GM23338 (cell line): ENCODE results near the gene KCND2. TPM values are rescaled to one million over a fixed set of nuclear protein-coding genes. Genes with fewer than 3 reads are reported as not detected.
A peak's percentile ranks its signal among the peaks of the same experiment; 100 is the strongest.

ENCODE experiments used
- ATAC-seq: fragments of 200-7000 bp; cut with Tn5 transposase; 3 replicates; pipeline ENCODE4 v1.9.1; 2020
- DNase-seq: peaks from one replicate; pipeline ENCODE4 v3.0.0-alpha.2; 2015; ENCODE audit warnings: low spot score
- H2AFZ ChIP-seq: fragments of 200-600 bp; sonication (generic); 2 replicates; pipeline ENCODE4 v1.8.0; 2016; ENCODE audit warnings: antibody characterized with exemption, mild to moderate bottlenecking, moderate library complexity
- H3F3A ChIP-seq: fragments of 200-600 bp; sonication (generic); replicated peaks from 2 replicates; pipeline ENCODE4 v1.8.0; 2017; ENCODE audit warnings: antibody characterized with exemption, mixed run types, low read depth
- H3K27ac ChIP-seq: fragments of 200-600 bp; sonication (generic); 2 replicates; pipeline ENCODE4 v1.6.1; 2016; ENCODE audit warnings: low read depth
- H3K27me3 ChIP-seq: fragments of 200-600 bp; sonication (generic); 2 replicates; pipeline ENCODE4 v1.8.0; 2016; ENCODE audit warnings: mild to moderate bottlenecking, mixed run types, moderate library complexity; ENCODE audit not compliant: insufficient read depth
- H3K36me3 ChIP-seq: fragments of 200-600 bp; sonication (generic); 2 replicates; pipeline ENCODE4 v1.8.0; 2016; ENCODE audit warnings: mild to moderate bottlenecking; ENCODE audit not compliant: insufficient read depth
- H3K4me1 ChIP-seq: fragments of 200-600 bp; sonication (generic); 2 replicates; pipeline ENCODE4 v1.8.0; 2016; ENCODE audit warnings: mild to moderate bottlenecking, moderate library complexity; ENCODE audit not compliant: insufficient read depth
- H3K4me2 ChIP-seq: fragments of 200-600 bp; sonication (generic); 2 replicates; pipeline ENCODE4 v1.7.1; 2017; ENCODE audit warnings: mixed run types
- H3K4me3 ChIP-seq: fragments of 200-600 bp; sonication (generic); 2 replicates; pipeline ENCODE4 v1.6.1; 2016; ENCODE audit warnings: mixed run types
- H3K79me2 ChIP-seq: fragments of 200-600 bp; sonication (generic); replicated peaks from 2 replicates; pipeline ENCODE4 v1.8.0; 2017; ENCODE audit warnings: mild to moderate bottlenecking; ENCODE audit not compliant: insufficient read depth
- H3K9me2 ChIP-seq: fragments of 200-600 bp; sonication (generic); 2 replicates; pipeline ENCODE4 v1.8.0; 2017; ENCODE audit not compliant: insufficient read depth
- H4K20me1 ChIP-seq: fragments of 200-600 bp; sonication (generic); replicated peaks from 2 replicates; pipeline ENCODE4 v1.8.0; 2017; ENCODE audit warnings: mild to moderate bottlenecking; ENCODE audit not compliant: insufficient read depth
- H3K27ac Mint-ChIP-seq: 2 replicates; pipeline ENCODE4 v1.8.0; 2020; ENCODE audit warnings: inconsistent platforms, mild to moderate bottlenecking, moderate library complexity, mixed read lengths
- H3K27me3 Mint-ChIP-seq: 3 replicates; pipeline ENCODE4 v1.8.0; 2022; ENCODE audit warnings: low read depth, mild to moderate bottlenecking, moderate library complexity, mixed read lengths, inconsistent platforms; ENCODE audit not compliant: insufficient read depth, poor library complexity
- H3K36me3 Mint-ChIP-seq: 3 replicates; pipeline ENCODE4 v1.8.0; 2021; ENCODE audit warnings: low read depth, mild to moderate bottlenecking, inconsistent platforms, moderate library complexity, mixed read lengths
- H3K4me1 Mint-ChIP-seq: 3 replicates; pipeline ENCODE4 v1.8.0; 2020; ENCODE audit warnings: mild to moderate bottlenecking, inconsistent platforms, mixed read lengths
- H3K4me3 Mint-ChIP-seq: 3 replicates; pipeline ENCODE4 v1.8.0; 2021; ENCODE audit warnings: moderate library complexity, mild to moderate bottlenecking, inconsistent platforms, mixed read lengths
- H3K9me3 Mint-ChIP-seq: 3 replicates; pipeline ENCODE4 v1.8.0; 2020; ENCODE audit warnings: moderate library complexity, mild to moderate bottlenecking, inconsistent platforms, mixed read lengths
- CREB1 ChIP-seq: fragments of 250-450 bp; sonication (Bioruptor Pico); IDR thresholded peaks from 2 replicates; pipeline ENCODE4 v1.5.0; 2020; ENCODE audit warnings: low read depth, mild to moderate bottlenecking, moderate library complexity
- EZH2 ChIP-seq: fragments of 200-600 bp; sonication (generic); IDR thresholded peaks from one replicate; pipeline ENCODE4 v1.8.0; 2017; ENCODE audit warnings: antibody characterized with exemption, mild to moderate bottlenecking, low read depth; ENCODE audit not compliant: unreplicated experiment
- EZH2phosphoT487 ChIP-seq: fragments of 200-600 bp; sonication (generic); IDR thresholded peaks from one replicate; pipeline ENCODE4 v1.8.1; 2018; ENCODE audit warnings: antibody characterized with exemption; ENCODE audit not compliant: unreplicated experiment
- JUNB ChIP-seq: IDR thresholded peaks from one replicate; pipeline ENCODE4 v1.6.1; 2016; ENCODE audit warnings: antibody characterized with exemption; ENCODE audit not compliant: unreplicated experiment
- NANOG ChIP-seq: IDR thresholded peaks from 2 replicates; pipeline ENCODE4 v1.6.1; 2016; ENCODE audit warnings: antibody characterized with exemption, borderline replicate concordance
- POLR2AphosphoS5 ChIP-seq: IDR thresholded peaks from 2 replicates; pipeline ENCODE4 v1.6.1; 2016; ENCODE audit warnings: antibody characterized with exemption, low read depth
- STAT1 ChIP-seq: IDR thresholded peaks from one replicate; pipeline ENCODE4 v1.6.1; 2016; ENCODE audit warnings: antibody characterized with exemption; ENCODE audit not compliant: unreplicated experiment
- ZNF114 ChIP-seq: fragments of 250-450 bp; sonication (Bioruptor Pico); IDR thresholded peaks from 2 replicates; pipeline ENCODE4 v1.5.0; 2020; ENCODE audit warnings: mild to moderate bottlenecking, moderate library complexity
- ZNF331 ChIP-seq: fragments of 250-450 bp; sonication (Bioruptor Pico); IDR thresholded peaks from 2 replicates; pipeline ENCODE4 v1.5.0; 2020; ENCODE audit warnings: low read depth, mild to moderate bottlenecking, moderate library complexity
- polyA plus RNA-seq: library from polyadenylated mRNA; unstranded; fragments of >200 nt; fragmentation: Nextera tagmentation; extraction: Ambion mirVana; gene quantifications from 2 replicates; pipeline ENCODE4 v1.2.1, GENCODE V29; 2016
- total RNA-seq: library from RNA; depleted of rRNA; stranded (reverse); fragments of >200 nt; shearing (Covaris generic); gene quantifications from 2 replicates; pipeline ENCODE4 v1.2.3, GENCODE V29; 2014
- TF ChIP-seq, protein P1 (sequence below): IDR thresholded peaks from 2 replicates; pipeline ENCODE4 v1.6.1; 2016; ENCODE audit warnings: antibody characterized with exemption
- TF ChIP-seq, protein P2 (sequence below): IDR thresholded peaks from one replicate; pipeline ENCODE4 v1.6.1; 2018; ENCODE audit warnings: antibody characterized with exemption; ENCODE audit not compliant: unreplicated experiment
- TF ChIP-seq, protein P3 (sequence below), 2 experiments: fragments of 200-600 bp in 1 of 2; sonication (generic) in 1 of 2; conservative IDR thresholded peaks; 2 replicates each; pipeline versions ENCODE4 v1.5.1 to v1.6.1; 2016 to 2017; ENCODE audit warnings: antibody characterized with exemption in 2 of 2, low read depth in 2 of 2, mild to moderate bottlenecking in 2 of 2, moderate library complexity in 1 of 2

KCND2 gene
- total and polyA plus RNA-seq, 2 experiments from 2014 or later, result 7.1 to 15.6 TPM

DNA sequence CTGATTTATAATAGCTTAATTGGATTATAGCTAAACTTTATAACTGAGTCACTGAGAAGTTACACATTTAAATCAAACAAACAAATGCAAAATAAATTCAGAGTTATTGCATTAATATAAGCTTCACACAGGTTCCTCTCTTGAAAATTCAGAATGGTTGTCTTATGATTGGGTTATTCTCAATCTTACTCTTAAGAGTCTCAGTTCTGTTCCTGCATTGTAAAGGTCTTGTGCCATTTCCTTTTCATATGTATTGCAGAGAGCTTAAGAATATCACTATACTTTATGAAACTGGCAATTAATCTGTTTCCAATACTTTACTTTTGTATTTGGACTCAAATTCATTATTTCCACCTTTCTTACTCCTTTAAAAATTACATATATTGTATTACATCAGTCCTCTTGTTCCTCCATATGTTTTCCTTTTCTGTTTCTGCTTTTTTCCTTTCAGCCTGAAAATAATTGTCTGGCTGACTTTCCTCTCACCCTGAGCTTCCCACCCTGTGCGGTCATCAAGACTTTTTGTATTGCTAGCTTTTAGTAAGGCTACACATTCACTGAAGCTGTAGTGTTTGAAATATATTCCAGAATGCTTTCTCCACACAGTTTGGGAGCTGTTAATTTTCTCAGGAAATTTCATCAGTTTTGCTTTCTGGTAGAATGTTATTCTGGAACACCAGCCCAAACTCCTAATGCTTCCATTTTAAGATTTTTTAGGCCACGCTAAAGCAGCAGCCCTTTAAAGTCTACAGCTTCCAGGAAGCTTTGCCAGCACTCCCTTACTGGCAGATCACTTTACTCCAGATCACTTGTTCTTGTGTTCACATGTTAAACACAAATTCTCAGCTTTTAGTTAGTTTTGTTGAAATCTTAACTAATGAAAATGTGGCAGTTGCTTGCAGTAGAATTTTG lies 139.4 kb downstream of the KCND2 start:
- Mint-ChIP-seq H3K27ac (peak overlapping the region; percentile 66), H3K9me3 (no peaks in the 10 kb centered on the region), H3K36me3 (no peaks in the 10 kb centered on the region), H3K4me3 (no peak overlapping the region), H3K4me1 (peaks cover 3% of the 10 kb centered on the region; the same call in 2 of the 3 replicates), H3K27me3 (no peaks in the 10 kb centered on the region)
- Histone ChIP-seq H2AFZ (no peak overlapping the region), H3K4me3 (no peak overlapping the region), H3K27me3 (no peaks in the 10 kb centered on the region), H3F3A (no peaks in the 10 kb centered on the region), H3K4me2 (no peak overlapping the region), H3K36me3 (no peaks in the 10 kb centered on the region), H3K79me2 (no peaks in the 10 kb centered on the region), H3K27ac (0 out of 2 replicates have a peak overlapping the region, but pooled peaks have one; percentile 32), H3K9me2 (no peaks in the 10 kb centered on the region), H3K4me1 (peaks cover 4% of the 10 kb centered on the region; the same call in 1 of the 2 replicates), H4K20me1 (no peaks in the 10 kb centered on the region)
- TF ChIP-seq CREB1 (CRISPR knock-in tag) (no peak), ZNF331 (CRISPR knock-in tag) (no peak)
- DNase-seq (no peak), ATAC-seq (no peak)

DNA sequence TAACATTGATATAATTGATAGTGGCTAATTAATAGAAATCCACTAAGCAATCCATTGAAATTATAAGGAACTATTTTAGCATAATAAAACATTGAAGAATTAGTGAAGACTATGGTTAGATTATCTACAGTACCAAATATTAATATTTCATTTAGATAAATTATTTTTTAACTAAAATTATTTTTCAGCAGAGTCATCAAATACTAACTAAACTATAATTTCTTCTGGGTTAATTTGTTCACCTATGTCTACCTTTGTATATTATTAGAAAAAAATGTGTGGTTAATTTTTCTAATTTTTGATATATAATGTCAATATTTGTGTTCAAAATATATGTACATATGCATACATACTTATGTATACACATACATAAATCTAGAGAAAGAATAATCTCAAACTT lies 140.2 kb downstream of the KCND2 start:
- no peak overlapping the region for H3K4me3 Mint-ChIP-seq
- no peaks in the 10 kb centered on the region for H3F3A ChIP-seq
- H3K4me1 Mint-ChIP-seq, result peaks cover 6% of the 10 kb centered on the region; the same call in 2 of the 3 replicates
- no peaks in the 10 kb centered on the region for H3K79me2 ChIP-seq
- DNase-seq (no peak), ATAC-seq (no peak)
- peaks cover 4% of the 10 kb centered on the region; the same call in 1 of the 2 replicates for H3K4me1 ChIP-seq
- H3K27ac ChIP-seq, result no peak overlapping the region
- no peaks in the 10 kb centered on the region for H3K9me2 ChIP-seq
- H3K9me3 Mint-ChIP-seq, result no peaks in the 10 kb centered on the region
- no peaks in the 10 kb centered on the region for H4K20me1 ChIP-seq
- H3K27me3 Mint-ChIP-seq, result no peaks in the 10 kb centered on the region
- H3K27ac Mint-ChIP-seq, result no peak overlapping the region
- H3K27me3 ChIP-seq, result no peaks in the 10 kb centered on the region
- no peak overlapping the region for H2AFZ ChIP-seq
- no peak overlapping the region for H3K4me3 ChIP-seq
- H3K36me3 Mint-ChIP-seq, result no peaks in the 10 kb centered on the region
- H3K36me3 ChIP-seq, result no peaks in the 10 kb centered on the region
- no peak overlapping the region for H3K4me2 ChIP-seq
- TF ChIP-seq ZNF114 (CRISPR knock-in tag) (no peak), EZH2 (no peak), EZH2phosphoT487 (no peak), POLR2AphosphoS5 (no peak), STAT1 (no peak), JUNB (no peak), ZNF331 (CRISPR knock-in tag) (no peak), CREB1 (CRISPR knock-in tag) (no peak), NANOG (no peak)
- TF ChIP-seq, protein P1, sequence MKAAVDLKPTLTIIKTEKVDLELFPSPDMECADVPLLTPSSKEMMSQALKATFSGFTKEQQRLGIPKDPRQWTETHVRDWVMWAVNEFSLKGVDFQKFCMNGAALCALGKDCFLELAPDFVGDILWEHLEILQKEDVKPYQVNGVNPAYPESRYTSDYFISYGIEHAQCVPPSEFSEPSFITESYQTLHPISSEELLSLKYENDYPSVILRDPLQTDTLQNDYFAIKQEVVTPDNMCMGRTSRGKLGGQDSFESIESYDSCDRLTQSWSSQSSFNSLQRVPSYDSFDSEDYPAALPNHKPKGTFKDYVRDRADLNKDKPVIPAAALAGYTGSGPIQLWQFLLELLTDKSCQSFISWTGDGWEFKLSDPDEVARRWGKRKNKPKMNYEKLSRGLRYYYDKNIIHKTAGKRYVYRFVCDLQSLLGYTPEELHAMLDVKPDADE, result no peak
- TF ChIP-seq, protein P2, sequence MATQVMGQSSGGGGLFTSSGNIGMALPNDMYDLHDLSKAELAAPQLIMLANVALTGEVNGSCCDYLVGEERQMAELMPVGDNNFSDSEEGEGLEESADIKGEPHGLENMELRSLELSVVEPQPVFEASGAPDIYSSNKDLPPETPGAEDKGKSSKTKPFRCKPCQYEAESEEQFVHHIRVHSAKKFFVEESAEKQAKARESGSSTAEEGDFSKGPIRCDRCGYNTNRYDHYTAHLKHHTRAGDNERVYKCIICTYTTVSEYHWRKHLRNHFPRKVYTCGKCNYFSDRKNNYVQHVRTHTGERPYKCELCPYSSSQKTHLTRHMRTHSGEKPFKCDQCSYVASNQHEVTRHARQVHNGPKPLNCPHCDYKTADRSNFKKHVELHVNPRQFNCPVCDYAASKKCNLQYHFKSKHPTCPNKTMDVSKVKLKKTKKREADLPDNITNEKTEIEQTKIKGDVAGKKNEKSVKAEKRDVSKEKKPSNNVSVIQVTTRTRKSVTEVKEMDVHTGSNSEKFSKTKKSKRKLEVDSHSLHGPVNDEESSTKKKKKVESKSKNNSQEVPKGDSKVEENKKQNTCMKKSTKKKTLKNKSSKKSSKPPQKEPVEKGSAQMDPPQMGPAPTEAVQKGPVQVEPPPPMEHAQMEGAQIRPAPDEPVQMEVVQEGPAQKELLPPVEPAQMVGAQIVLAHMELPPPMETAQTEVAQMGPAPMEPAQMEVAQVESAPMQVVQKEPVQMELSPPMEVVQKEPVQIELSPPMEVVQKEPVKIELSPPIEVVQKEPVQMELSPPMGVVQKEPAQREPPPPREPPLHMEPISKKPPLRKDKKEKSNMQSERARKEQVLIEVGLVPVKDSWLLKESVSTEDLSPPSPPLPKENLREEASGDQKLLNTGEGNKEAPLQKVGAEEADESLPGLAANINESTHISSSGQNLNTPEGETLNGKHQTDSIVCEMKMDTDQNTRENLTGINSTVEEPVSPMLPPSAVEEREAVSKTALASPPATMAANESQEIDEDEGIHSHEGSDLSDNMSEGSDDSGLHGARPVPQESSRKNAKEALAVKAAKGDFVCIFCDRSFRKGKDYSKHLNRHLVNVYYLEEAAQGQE, result no peak
- TF ChIP-seq, protein P3, sequence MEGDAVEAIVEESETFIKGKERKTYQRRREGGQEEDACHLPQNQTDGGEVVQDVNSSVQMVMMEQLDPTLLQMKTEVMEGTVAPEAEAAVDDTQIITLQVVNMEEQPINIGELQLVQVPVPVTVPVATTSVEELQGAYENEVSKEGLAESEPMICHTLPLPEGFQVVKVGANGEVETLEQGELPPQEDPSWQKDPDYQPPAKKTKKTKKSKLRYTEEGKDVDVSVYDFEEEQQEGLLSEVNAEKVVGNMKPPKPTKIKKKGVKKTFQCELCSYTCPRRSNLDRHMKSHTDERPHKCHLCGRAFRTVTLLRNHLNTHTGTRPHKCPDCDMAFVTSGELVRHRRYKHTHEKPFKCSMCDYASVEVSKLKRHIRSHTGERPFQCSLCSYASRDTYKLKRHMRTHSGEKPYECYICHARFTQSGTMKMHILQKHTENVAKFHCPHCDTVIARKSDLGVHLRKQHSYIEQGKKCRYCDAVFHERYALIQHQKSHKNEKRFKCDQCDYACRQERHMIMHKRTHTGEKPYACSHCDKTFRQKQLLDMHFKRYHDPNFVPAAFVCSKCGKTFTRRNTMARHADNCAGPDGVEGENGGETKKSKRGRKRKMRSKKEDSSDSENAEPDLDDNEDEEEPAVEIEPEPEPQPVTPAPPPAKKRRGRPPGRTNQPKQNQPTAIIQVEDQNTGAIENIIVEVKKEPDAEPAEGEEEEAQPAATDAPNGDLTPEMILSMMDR (conservative IDR thresholded peaks at IDR 0.05; ENCODE audit: low read depth in 2 of 2), result no peak
